Measurements from ENCODE around the gene HOXC9.

GRCh38 chr12:53959314-53959713, 40.6 kb upstream of the HOXC9 start:
- TF ChIP-seq TCF12 (IDR thresholded peaks at IDR 0.05; ENCODE audit: low read depth, low read length) (no peak), RXRA (IDR thresholded peaks at IDR 0.05; ENCODE audit: insufficient read depth, low read depth, low read length) (no peak), CTCF (IDR thresholded peaks at IDR 0.05; ENCODE audit: control extremely low read depth in 1 of 3, insufficient read depth in 1 of 3, low read depth in 1 of 3, low read length in 3 of 3) (no peak), POLR2AphosphoS5 (IDR thresholded peaks at IDR 0.05; ENCODE audit: low read depth, low read length) (no peak), RAD21 (IDR thresholded peaks at IDR 0.05 in 1 of 2, conservative IDR thresholded peaks at IDR 0.05 in 1 of 2; ENCODE audit: low read depth in 2 of 2, low read length in 2 of 2) (no peak), JUN (IDR thresholded peaks at IDR 0.05; ENCODE audit: low read depth, low read length) (no peak), ZNF274 (IDR thresholded peaks at IDR 0.05; ENCODE audit: borderline replicate concordance, extremely low read depth, low read length) (no peak), TAF7 (optimal IDR thresholded peaks at IDR 0.05; ENCODE audit: borderline replicate concordance, low read depth, low read length) (no peak), POLR2A (IDR thresholded peaks at IDR 0.05; ENCODE audit: control extremely low read depth in 1 of 2, low read depth in 2 of 2, low read length in 2 of 2) (no peak), TEAD4 (IDR thresholded peaks at IDR 0.05; ENCODE audit: low read depth, low read length) (no peak), SIN3A (conservative IDR thresholded peaks at IDR 0.05 in 1 of 2, IDR thresholded peaks at IDR 0.05 in 1 of 2; ENCODE audit: low read depth in 1 of 2, low read length in 2 of 2) (no peak), MAFK (IDR thresholded peaks at IDR 0.05; ENCODE audit: low read depth, low read length) (no peak)
